HepG2 (cell line): ENCODE data around the gene P4HTM. TPM values are rescaled to one million over a fixed set of nuclear protein-coding genes. Genes with fewer than 3 reads are reported as not detected.
A peak's percentile ranks its signal among the peaks of the same experiment; 100 is the strongest.

Experiments
- ETV5 ChIP-seq: IDR thresholded peaks from 2 replicates; pipeline ENCODE4 v1.6.1; 2018; ENCODE audit warnings: missing biosample characterization, missing genetic modification reagents, inconsistent platforms, borderline replicate concordance
- HOXA5 ChIP-seq: sonication (generic); formaldehyde crosslinking; IDR thresholded peaks from 2 replicates; pipeline ENCODE4 v1.4.0; 2020; ENCODE audit warnings: missing genetic modification reagents
- KDM4B ChIP-seq: sonication (generic); formaldehyde crosslinking; IDR thresholded peaks from 2 replicates; pipeline ENCODE4 v1.4.0; 2020; ENCODE audit warnings: missing genetic modification reagents
- MXI1 ChIP-seq: IDR thresholded peaks from 3 replicates; pipeline ENCODE4 v1.6.1; 2012; ENCODE audit warnings: low read depth, low read length, inconsistent platforms, borderline replicate concordance
- NR2F1 ChIP-seq, 2 experiments: fragments of 450-650 bp in 1 of 2; formaldehyde crosslinking in 1 of 2; IDR thresholded peaks; 2 replicates each; pipeline versions ENCODE4 v1.5.0 to v1.6.1; 2016 to 2020; ENCODE audit warnings: mild to moderate bottlenecking in 1 of 2, missing compliant biosample characterization in 1 of 2, missing genetic modification reagents in 1 of 2, moderate library complexity in 1 of 2
- RBFOX2 ChIP-seq: fragments of 200-400 bp; formaldehyde crosslinking; IDR thresholded peaks from 2 replicates; pipeline ENCODE4 v1.6.1; 2017; ENCODE audit warnings: low read depth, mild to moderate bottlenecking, low read length
- SP140L ChIP-seq: sonication (generic); formaldehyde crosslinking; IDR thresholded peaks from 2 replicates; pipeline ENCODE4 v1.4.0; 2020; ENCODE audit warnings: missing genetic modification reagents, borderline replicate concordance
- TAF1 ChIP-seq: sonication (generic); formaldehyde crosslinking; IDR thresholded peaks from 2 replicates; pipeline ENCODE4 v1.4.0; 2020; ENCODE audit warnings: missing genetic modification reagents
- ZNF160 ChIP-seq: sonication (generic); formaldehyde crosslinking; IDR thresholded peaks from 2 replicates; pipeline ENCODE4 v1.8.0; 2022; ENCODE audit warnings: mild to moderate bottlenecking, inconsistent platforms, missing genetic modification reagents
- ZNF343 ChIP-seq: sonication (generic); formaldehyde crosslinking; IDR thresholded peaks from 2 replicates; pipeline ENCODE4 v1.4.0; 2020; ENCODE audit warnings: mild to moderate bottlenecking, missing genetic modification reagents
- ZNF510 ChIP-seq: sonication (generic); formaldehyde crosslinking; IDR thresholded peaks from 2 replicates; pipeline ENCODE4 v1.4.0; 2020; ENCODE audit warnings: low read depth, mild to moderate bottlenecking, missing genetic modification reagents
- ZNF530 ChIP-seq: sonication (generic); formaldehyde crosslinking; IDR thresholded peaks from 2 replicates; pipeline ENCODE4 v1.5.0; 2020; ENCODE audit warnings: low read depth, mild to moderate bottlenecking, missing genetic modification reagents
- ZZZ3 ChIP-seq: sonication (generic); formaldehyde crosslinking; IDR thresholded peaks from 2 replicates; pipeline ENCODE4 v1.4.0; 2020; ENCODE audit warnings: missing genetic modification reagents, mild to moderate bottlenecking, borderline replicate concordance
- polyA plus RNA-seq, 8 experiments: library from polyadenylated mRNA; depleted of rRNA in 3 of 8; stranded (reverse) in 7 of 8; unstranded in 1 of 8; fragments of >200 nt; fragmentation: Illumina TruSeq in 4 of 8; extraction: Trizol in 4 of 8; gene quantifications; 2 replicates each; pipeline versions ENCODE4 v1.2.1 to v1.2.3, GENCODE V29; 2011 to 2016; ENCODE audit warnings: low read depth in 4 of 8, missing spikeins in 1 of 8, mixed read lengths in 1 of 8; ENCODE audit not compliant: insufficient read depth in 1 of 8
- total RNA-seq, 5 experiments: library from RNA; depleted of rRNA; stranded (reverse); fragments of >200 nt; fragmentation: Illumina TruSeq; extraction: Trizol; gene quantifications; 2 replicates each; pipeline ENCODE4 v1.2.3, GENCODE V29; 2016; ENCODE audit warnings: low read depth in 1 of 5
- TF ChIP-seq, protein P1 (sequence below): sonication (generic); formaldehyde crosslinking; IDR thresholded peaks from 2 replicates; pipeline ENCODE4 v1.4.0; 2020; ENCODE audit warnings: mild to moderate bottlenecking, missing genetic modification reagents
- TF ChIP-seq, protein P2 (sequence below): sonication (generic); formaldehyde crosslinking; IDR thresholded peaks from 2 replicates; pipeline ENCODE4 v1.9.0; 2021; ENCODE audit warnings: missing genetic modification reagents, borderline replicate concordance
- TF ChIP-seq, protein P3 (sequence below): fragments of 450-650 bp; IDR thresholded peaks from 2 replicates; pipeline ENCODE4 v1.6.1; 2016
- TF ChIP-seq, protein P4 (sequence below): sonication (generic); formaldehyde crosslinking; IDR thresholded peaks from 2 replicates; pipeline ENCODE4 v1.4.0; 2020; ENCODE audit warnings: mild to moderate bottlenecking, missing genetic modification reagents
- TF ChIP-seq, protein P5 (sequence below): sonication (generic); formaldehyde crosslinking; IDR thresholded peaks from 2 replicates; pipeline ENCODE4 v1.8.0; 2022; ENCODE audit warnings: mild to moderate bottlenecking, missing genetic modification reagents, moderate library complexity

Gene P4HTM
- total and polyA plus RNA-seq, 2 of the 13 experiments (the other 11 are each of a cell fraction or from before 2014, with no cell fraction given) = 0.01 TPM; not detected in 1

DNA sequence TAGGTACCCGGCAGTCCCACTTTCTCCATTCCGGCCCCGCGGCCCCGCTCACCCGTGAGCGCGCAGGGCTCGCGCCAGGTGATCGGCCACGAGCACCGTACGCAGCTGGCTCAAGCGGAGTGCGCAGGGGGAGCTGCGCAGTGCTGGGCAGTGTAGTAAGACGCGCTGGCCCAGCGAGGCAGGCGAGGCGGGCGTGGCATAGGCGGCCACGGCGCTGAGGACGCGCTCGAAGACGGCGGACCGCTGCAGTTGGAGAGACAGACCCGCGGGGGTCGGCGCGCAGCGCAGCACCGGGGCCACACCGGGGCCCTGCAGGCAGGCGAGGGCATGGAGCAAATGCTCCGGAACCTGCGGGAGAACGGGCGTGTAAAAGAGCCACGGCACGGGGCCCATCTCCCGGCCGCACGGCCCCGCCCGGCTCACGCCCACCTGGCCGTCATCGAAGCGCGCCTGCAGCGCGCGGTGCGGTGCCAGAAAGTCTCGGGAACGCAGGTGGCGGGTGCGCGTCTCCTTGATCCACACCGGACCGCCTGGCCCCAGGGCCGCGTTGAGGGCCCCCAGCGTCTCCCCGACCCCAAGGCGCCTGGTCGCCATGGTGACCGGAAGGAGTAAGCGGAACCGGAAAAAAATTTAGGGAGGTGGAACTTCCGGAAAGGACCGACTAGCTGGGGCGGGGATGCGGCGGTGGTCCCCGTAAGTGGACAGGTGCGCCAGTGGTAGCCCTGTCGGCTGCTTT is 28.1 kb downstream of the P4HTM start, which contains the start of gene DALRD3 (continued):
- TF ChIP-seq, protein P1, sequence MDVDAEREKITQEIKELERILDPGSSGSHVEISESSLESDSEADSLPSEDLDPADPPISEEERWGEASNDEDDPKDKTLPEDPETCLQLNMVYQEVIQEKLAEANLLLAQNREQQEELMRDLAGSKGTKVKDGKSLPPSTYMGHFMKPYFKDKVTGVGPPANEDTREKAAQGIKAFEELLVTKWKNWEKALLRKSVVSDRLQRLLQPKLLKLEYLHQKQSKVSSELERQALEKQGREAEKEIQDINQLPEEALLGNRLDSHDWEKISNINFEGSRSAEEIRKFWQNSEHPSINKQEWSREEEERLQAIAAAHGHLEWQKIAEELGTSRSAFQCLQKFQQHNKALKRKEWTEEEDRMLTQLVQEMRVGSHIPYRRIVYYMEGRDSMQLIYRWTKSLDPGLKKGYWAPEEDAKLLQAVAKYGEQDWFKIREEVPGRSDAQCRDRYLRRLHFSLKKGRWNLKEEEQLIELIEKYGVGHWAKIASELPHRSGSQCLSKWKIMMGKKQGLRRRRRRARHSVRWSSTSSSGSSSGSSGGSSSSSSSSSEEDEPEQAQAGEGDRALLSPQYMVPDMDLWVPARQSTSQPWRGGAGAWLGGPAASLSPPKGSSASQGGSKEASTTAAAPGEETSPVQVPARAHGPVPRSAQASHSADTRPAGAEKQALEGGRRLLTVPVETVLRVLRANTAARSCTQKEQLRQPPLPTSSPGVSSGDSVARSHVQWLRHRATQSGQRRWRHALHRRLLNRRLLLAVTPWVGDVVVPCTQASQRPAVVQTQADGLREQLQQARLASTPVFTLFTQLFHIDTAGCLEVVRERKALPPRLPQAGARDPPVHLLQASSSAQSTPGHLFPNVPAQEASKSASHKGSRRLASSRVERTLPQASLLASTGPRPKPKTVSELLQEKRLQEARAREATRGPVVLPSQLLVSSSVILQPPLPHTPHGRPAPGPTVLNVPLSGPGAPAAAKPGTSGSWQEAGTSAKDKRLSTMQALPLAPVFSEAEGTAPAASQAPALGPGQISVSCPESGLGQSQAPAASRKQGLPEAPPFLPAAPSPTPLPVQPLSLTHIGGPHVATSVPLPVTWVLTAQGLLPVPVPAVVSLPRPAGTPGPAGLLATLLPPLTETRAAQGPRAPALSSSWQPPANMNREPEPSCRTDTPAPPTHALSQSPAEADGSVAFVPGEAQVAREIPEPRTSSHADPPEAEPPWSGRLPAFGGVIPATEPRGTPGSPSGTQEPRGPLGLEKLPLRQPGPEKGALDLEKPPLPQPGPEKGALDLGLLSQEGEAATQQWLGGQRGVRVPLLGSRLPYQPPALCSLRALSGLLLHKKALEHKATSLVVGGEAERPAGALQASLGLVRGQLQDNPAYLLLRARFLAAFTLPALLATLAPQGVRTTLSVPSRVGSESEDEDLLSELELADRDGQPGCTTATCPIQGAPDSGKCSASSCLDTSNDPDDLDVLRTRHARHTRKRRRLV (CRISPR knock-in tag) = no peak
- TF ChIP-seq ZNF160 (CRISPR knock-in tag) = 0 out of 2 replicates have a peak, but pooled peaks have one; percentile 61
- peak; percentile 77 for TF ChIP-seq ZNF343 (CRISPR knock-in tag)
- peak; percentile 64; the same call in 1 of the 2 replicates for TF ChIP-seq ETV5 (CRISPR knock-in tag)
- TF ChIP-seq SP140L (CRISPR knock-in tag) = no peak
- no peak for TF ChIP-seq ZNF530 (CRISPR knock-in tag)
- no peak; the same call in 1 of the 2 replicates for TF ChIP-seq TAF1 (CRISPR knock-in tag)
- TF ChIP-seq, protein P2, sequence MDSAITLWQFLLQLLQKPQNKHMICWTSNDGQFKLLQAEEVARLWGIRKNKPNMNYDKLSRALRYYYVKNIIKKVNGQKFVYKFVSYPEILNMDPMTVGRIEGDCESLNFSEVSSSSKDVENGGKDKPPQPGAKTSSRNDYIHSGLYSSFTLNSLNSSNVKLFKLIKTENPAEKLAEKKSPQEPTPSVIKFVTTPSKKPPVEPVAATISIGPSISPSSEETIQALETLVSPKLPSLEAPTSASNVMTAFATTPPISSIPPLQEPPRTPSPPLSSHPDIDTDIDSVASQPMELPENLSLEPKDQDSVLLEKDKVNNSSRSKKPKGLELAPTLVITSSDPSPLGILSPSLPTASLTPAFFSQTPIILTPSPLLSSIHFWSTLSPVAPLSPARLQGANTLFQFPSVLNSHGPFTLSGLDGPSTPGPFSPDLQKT (CRISPR knock-in tag) = no peak
- TF ChIP-seq, protein P3, sequence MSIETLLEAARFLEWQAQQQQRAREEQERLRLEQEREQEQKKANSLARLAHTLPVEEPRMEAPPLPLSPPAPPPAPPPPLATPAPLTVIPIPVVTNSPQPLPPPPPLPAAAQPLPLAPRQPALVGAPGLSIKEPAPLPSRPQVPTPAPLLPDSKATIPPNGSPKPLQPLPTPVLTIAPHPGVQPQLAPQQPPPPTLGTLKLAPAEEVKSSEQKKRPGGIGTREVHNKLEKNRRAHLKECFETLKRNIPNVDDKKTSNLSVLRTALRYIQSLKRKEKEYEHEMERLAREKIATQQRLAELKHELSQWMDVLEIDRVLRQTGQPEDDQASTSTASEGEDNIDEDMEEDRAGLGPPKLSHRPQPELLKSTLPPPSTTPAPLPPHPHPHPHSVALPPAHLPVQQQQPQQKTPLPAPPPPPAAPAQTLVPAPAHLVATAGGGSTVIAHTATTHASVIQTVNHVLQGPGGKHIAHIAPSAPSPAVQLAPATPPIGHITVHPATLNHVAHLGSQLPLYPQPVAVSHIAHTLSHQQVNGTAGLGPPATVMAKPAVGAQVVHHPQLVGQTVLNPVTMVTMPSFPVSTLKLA = peak; percentile 12; the same call in 1 of the 2 replicates
- TF ChIP-seq, protein P4, sequence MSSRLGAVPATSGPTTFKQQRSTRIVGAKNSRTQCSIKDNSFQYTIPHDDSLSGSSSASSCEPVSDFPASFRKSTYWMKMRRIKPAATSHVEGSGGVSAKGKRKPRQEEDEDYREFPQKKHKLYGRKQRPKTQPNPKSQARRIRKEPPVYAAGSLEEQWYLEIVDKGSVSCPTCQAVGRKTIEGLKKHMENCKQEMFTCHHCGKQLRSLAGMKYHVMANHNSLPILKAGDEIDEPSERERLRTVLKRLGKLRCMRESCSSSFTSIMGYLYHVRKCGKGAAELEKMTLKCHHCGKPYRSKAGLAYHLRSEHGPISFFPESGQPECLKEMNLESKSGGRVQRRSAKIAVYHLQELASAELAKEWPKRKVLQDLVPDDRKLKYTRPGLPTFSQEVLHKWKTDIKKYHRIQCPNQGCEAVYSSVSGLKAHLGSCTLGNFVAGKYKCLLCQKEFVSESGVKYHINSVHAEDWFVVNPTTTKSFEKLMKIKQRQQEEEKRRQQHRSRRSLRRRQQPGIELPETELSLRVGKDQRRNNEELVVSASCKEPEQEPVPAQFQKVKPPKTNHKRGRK = peak; percentile 62; the same call in 1 of the 2 replicates
- TF ChIP-seq ZZZ3 (CRISPR knock-in tag) = peak; percentile 56
- 0 out of 2 replicates have a peak, but pooled peaks have one; percentile 52 for TF ChIP-seq KDM4B (CRISPR knock-in tag)
- TF ChIP-seq ZNF510 (CRISPR knock-in tag) = 0 out of 2 replicates have a peak, but pooled peaks have one; percentile 83
- TF ChIP-seq HOXA5 = peak; percentile 19; the same call in 1 of the 2 replicates
- no peak for TF ChIP-seq NR2F1 (CRISPR knock-in tag; IDR thresholded peaks at IDR 0.05)
- peak; percentile 71 for TF ChIP-seq RBFOX2
- peak; percentile 65; the same call in 2 of the 3 replicates for TF ChIP-seq MXI1
- TF ChIP-seq, protein P5, sequence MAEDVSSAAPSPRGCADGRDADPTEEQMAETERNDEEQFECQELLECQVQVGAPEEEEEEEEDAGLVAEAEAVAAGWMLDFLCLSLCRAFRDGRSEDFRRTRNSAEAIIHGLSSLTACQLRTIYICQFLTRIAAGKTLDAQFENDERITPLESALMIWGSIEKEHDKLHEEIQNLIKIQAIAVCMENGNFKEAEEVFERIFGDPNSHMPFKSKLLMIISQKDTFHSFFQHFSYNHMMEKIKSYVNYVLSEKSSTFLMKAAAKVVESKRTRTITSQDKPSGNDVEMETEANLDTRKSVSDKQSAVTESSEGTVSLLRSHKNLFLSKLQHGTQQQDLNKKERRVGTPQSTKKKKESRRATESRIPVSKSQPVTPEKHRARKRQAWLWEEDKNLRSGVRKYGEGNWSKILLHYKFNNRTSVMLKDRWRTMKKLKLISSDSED (CRISPR knock-in tag) = no peak
